Hepatocyte (in vitro differentiated cells): ENCODE results near the gene HPCAL1. TPM values are rescaled to one million over a fixed set of nuclear protein-coding genes. Genes with fewer than 3 reads are reported as not detected.

Source experiments
- DNase-seq: peaks from one replicate; pipeline ENCODE4 v3.0.0-alpha.2; 2016; ENCODE audit warnings: low spot score
- H2AFZ ChIP-seq: fragments of 200-600 bp; sonication (generic); 2 replicates; pipeline ENCODE4 v1.6.0; 2016; ENCODE audit warnings: antibody characterized with exemption, mild to moderate bottlenecking
- H3K27ac ChIP-seq: fragments of 200-600 bp; sonication (generic); 2 replicates; pipeline ENCODE4 v1.5.1; 2016; ENCODE audit warnings: mild to moderate bottlenecking
- H3K27me3 ChIP-seq: fragments of 200-600 bp; sonication (generic); 2 replicates; pipeline ENCODE4 v1.6.1; 2016
- H3K36me3 ChIP-seq: fragments of 200-600 bp; sonication (generic); replicated peaks from 2 replicates; pipeline ENCODE4 v1.5.1; 2016; ENCODE audit warnings: low read depth; ENCODE audit not compliant: insufficient read depth
- H3K4me1 ChIP-seq: fragments of 200-600 bp; sonication (generic); 2 replicates; pipeline ENCODE4 v1.5.1; 2016; ENCODE audit warnings: mild to moderate bottlenecking, moderate library complexity; ENCODE audit not compliant: insufficient read depth
- H3K4me2 ChIP-seq: fragments of 200-600 bp; sonication (generic); 2 replicates; pipeline ENCODE4 v1.6.0; 2016
- H3K4me3 ChIP-seq: fragments of 200-600 bp; sonication (generic); 2 replicates; pipeline ENCODE4 v1.5.1; 2016; ENCODE audit warnings: mild to moderate bottlenecking
- H3K79me2 ChIP-seq: fragments of 200-600 bp; sonication (generic); 2 replicates; pipeline ENCODE4 v1.6.0; 2017; ENCODE audit warnings: mild to moderate bottlenecking
- H3K9me2 ChIP-seq: fragments of 200-600 bp; sonication (generic); replicated peaks from 2 replicates; pipeline ENCODE4 v1.6.0; 2017; ENCODE audit warnings: mild to moderate bottlenecking; ENCODE audit not compliant: insufficient read depth
- H3K9me3 ChIP-seq: fragments of 200-600 bp; sonication (generic); 2 replicates; pipeline ENCODE4 v1.5.1; 2016; ENCODE audit warnings: low read depth, mild to moderate bottlenecking
- H4K20me1 ChIP-seq: fragments of 200-600 bp; sonication (generic); 2 replicates; pipeline ENCODE4 v1.6.0; 2016; ENCODE audit warnings: mild to moderate bottlenecking; ENCODE audit not compliant: insufficient read depth, poor library complexity, severe bottlenecking
- CTCF ChIP-seq: fragments of 200-600 bp; sonication (generic); IDR thresholded peaks from 2 replicates; pipeline ENCODE4 v1.5.1; 2016; ENCODE audit warnings: antibody characterized with exemption, mild to moderate bottlenecking; ENCODE audit not compliant: poor library complexity
- EZH2 ChIP-seq: fragments of 200-600 bp; sonication (generic); IDR thresholded peaks from 2 replicates; pipeline ENCODE4 v1.6.1; 2016; ENCODE audit warnings: antibody characterized with exemption, mild to moderate bottlenecking, borderline replicate concordance
- EZH2phosphoT487 ChIP-seq: fragments of 200-600 bp; sonication (generic); IDR thresholded peaks from one replicate; pipeline ENCODE4 v1.6.1; 2018; ENCODE audit warnings: antibody characterized with exemption, mild to moderate bottlenecking, low read depth, moderate library complexity; ENCODE audit not compliant: unreplicated experiment, severe bottlenecking
- WGBS: methylation state at CpG from one replicate; pipeline ENCODE4 v1.1.6; 2016; ENCODE audit warnings: low lambda C conversion rate; ENCODE audit errors: missing lambda C conversion rate; 5-methylcytosine and 5-hydroxymethylcytosine counted together
- polyA plus RNA-seq: library from polyadenylated mRNA; unstranded; fragments of >200 nt; fragmentation: Nextera tagmentation; extraction: Ambion mirVana; gene quantifications from 2 replicates; pipeline ENCODE4 v1.2.1, GENCODE V29; 2016
- total RNA-seq: library from RNA; depleted of rRNA; stranded (reverse); fragments of >200 nt; gene quantifications from 2 replicates; pipeline ENCODE4 v1.2.3, GENCODE V29; 2014

HPCAL1 gene
- total and polyA plus RNA-seq, 2 experiments from 2014 or later, result 22.5 to 39.1 TPM

DNA sequence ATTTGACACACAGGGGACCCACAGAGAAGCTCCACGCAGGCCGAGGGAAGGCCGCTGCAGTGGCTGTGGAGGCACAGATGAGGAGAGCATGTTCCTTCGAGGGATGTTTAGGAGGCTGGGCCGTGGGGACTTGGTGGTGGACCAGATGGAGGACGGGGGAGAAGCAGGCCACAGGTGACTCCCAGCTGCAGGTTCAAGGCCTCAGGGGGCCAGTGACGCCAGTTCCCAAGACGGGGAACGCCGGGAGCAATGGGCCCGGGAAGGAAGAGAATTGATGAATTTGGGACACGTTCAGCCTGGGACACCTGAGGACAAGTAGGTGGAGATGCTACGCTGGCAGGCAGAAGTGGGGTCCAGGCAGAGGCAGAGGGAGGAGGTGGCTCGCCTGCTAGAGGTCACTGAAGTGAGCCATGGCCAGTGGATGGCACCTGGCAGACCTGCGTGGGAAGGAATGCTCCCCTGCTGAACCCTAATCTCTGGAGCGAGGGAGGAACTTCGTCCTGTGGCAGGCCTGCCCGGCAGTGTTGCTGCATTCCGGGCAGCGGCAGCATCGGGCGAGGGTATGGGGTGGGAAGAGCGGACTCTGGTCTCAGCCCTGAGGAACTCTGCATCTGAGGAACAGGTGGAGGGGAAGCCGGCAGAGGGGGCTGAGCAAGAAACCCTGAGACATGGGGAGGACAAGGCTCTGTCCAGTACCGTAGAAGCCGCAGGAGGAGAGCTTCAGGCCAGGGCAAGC, 25.2 kb upstream of the HPCAL1 start:
- DNase-seq, result no peak
- 93% methylated on average over 26 of the region's 26 CpGs for WGBS

GRCh38 chr2:10278029-10278762, 24.5 kb upstream of the HPCAL1 start:
- no peaks in the 10 kb centered on the region for H4K20me1 ChIP-seq
- no peaks in the 10 kb centered on the region for H3K27me3 ChIP-seq
- no peaks in the 10 kb centered on the region for H3K36me3 ChIP-seq
- H3K4me2 ChIP-seq, result no peak overlapping the region
- H3K4me3 ChIP-seq, result no peak overlapping the region
- H3K4me1 ChIP-seq, result peaks cover 2% of the 10 kb centered on the region
- no peaks in the 10 kb centered on the region for H3K9me3 ChIP-seq
- no peak for DNase-seq
- H3K79me2 ChIP-seq, result no peaks in the 10 kb centered on the region
- WGBS, result 79% methylated on average over 11 of the region's 19 CpGs
- no peak overlapping the region for H2AFZ ChIP-seq
- H3K27ac ChIP-seq, result no peak overlapping the region
- TF ChIP-seq EZH2 (no peak), EZH2phosphoT487 (no peak), CTCF (no peak)
- no peaks in the 10 kb centered on the region for H3K9me2 ChIP-seq

More for the DNA sequence above, 25.2 kb upstream of the HPCAL1 start:
- no peak for TF ChIP-seq EZH2
- TF ChIP-seq CTCF, result no peak
- no peak for TF ChIP-seq EZH2phosphoT487
- Histone ChIP-seq H3K4me2 (no peak overlapping the region), H3K4me1 (no peaks in the 10 kb centered on the region), H3K27ac (no peak overlapping the region), H3K79me2 (no peaks in the 10 kb centered on the region), H3K36me3 (no peaks in the 10 kb centered on the region), H4K20me1 (no peaks in the 10 kb centered on the region), H3K9me3 (no peaks in the 10 kb centered on the region), H2AFZ (no peak overlapping the region), H3K9me2 (no peaks in the 10 kb centered on the region), H3K27me3 (no peaks in the 10 kb centered on the region), H3K4me3 (no peak overlapping the region)

DNA sequence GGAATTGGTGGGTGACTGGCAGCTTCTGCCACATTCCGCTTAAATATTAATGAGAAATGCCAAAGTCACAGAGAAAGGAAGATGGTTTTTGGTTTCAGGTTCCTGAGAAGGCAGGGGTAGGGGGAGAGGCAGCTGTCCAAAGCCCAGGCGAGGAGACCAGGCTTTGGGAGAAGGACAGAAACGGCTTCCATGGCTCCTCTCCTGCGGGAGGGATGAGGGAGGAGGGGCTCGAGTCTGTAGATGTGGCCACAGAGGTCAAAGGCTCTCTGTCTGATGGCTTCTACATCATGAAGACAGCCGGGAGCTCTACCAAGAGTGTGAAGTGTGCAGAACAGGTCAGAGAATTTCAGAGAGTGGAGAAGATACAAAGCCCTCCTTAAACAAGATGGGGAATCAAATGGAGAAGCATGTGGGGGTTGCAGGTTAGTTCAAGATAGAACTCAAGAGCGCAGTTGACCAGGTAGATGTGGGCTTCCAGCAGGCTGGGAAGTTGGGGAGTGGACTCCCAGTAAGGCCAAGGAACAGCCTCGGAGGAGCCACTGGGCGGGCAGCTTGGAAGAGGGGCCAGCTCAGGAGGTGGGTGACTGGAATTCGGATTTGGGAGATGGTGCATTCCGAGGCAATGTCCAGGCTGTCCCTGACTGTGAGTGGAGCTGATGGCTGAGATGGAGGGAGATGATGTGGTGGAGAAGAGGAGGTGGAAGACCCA, 23.8 kb upstream of the HPCAL1 start:
- H3K4me1 ChIP-seq, result peaks cover 3% of the 10 kb centered on the region
- TF ChIP-seq EZH2, result no peak
- no peak for TF ChIP-seq EZH2phosphoT487
- no peak for TF ChIP-seq CTCF
- no peaks in the 10 kb centered on the region for H3K79me2 ChIP-seq
- H3K27me3 ChIP-seq, result no peaks in the 10 kb centered on the region
- H3K9me3 ChIP-seq, result no peaks in the 10 kb centered on the region
- 83% methylated on average over 11 of the region's 11 CpGs for WGBS
- H3K4me2 ChIP-seq, result no peak overlapping the region
- no peak for DNase-seq
- H3K4me3 ChIP-seq, result no peak overlapping the region
- H4K20me1 ChIP-seq, result no peaks in the 10 kb centered on the region
- H3K9me2 ChIP-seq, result no peaks in the 10 kb centered on the region
- no peak overlapping the region for H2AFZ ChIP-seq
- H3K36me3 ChIP-seq, result no peaks in the 10 kb centered on the region
- no peak overlapping the region for H3K27ac ChIP-seq
